EL (cell line): ENCODE measurements around the gene IFFO2.

Source experiments
- DNase-seq: peaks from one replicate; pipeline ENCODE4 v3.0.0-alpha.2; 2016

The IFFO2 gene

GRCh38 chr1:18934205-18935000 lies 22.1 kb downstream of the IFFO2 start:
- DNase-seq = no peak

DNA sequence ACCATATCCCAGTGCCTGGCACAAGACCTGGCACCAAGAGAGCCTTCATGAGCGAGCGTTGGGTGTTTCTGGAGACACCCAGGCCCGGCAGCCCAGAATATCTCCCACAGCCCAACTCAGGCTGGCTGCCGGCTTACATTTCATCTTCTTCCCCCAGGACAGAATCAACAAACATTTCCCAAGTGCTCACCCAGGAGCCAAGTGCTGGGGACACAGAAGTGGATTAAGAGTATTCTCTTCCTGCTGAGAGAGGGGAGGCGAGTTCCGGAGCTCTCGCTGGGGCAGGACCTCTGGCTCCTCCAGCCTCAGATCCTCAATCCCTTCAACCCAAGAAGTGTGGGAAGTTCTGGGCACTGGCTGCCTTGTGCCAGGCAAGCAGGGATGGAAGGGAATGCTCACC lies 23.6 kb downstream of the IFFO2 start:
- DNase-seq = no peak

DNA sequence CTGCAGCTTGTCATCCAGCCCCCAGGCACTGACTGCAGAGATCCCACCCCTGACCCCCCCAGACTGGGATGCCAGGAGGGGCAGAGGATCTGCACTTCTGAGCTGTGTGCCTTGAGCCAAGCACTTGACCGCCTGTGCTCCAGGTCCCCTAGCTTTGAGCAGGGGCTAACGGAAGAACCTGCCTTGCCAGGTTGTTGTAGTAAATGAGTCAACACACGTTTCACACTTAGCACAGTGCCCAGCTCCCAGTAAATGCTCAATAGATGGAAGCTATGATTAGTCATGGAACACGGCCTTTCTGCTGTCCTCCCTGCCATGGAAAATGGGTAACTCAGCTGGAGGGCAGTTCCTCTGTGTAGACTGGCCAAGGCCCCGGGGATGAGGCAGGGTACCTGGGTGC lies 24.1 kb downstream of the IFFO2 start:
- DNase-seq = peak; percentile 29

- no peak for DNase-seq
These were observed 24.7 kb downstream of the IFFO2 start for GRCh38 chr1:18931730-18932129.

DNA sequence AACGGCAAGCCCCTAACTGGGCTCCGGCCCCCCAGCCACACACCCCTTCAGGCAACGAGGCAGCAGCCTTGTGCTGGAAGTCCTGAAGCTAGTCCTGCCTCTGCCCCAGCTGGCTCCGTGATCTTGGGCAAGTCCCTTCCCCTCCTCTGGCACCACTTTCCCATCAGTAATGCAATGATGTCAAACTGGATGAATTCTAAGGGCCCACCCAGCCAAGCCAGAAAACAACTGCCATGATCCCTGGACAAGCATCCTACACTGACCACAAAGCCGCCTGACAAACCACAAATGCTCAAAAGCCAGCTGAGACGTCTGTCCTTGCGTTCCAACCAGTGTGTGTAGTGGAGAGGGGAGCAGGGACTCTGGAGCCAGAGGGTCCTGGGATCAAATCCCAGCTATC lies 26.8 kb downstream of the IFFO2 start:
- peak; percentile 76 for DNase-seq

DNA sequence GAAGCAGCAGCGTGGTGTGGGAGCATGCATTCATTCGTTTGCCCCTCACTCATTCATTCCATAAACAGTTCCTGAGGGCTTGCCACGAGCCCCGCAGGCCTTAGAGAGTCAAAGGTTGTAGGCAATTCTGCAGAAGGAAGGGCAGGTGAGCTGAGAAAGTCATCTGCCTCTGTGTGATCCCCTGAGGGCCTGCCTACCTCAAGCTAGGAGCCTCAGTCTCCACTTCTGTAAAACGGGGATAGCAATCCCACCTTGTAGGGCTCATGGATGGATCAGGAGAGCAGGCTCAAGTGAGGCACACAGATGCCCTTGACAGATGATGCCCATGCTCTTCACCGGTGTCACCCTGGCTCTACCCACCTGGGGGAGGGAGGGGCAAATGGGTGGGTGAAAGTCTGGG lies 27.5 kb downstream of the IFFO2 start:
- no peak for DNase-seq

- no peak for DNase-seq
These were observed 28.1 kb downstream of the IFFO2 start for GRCh38 chr1:18928406-18928805.

GRCh38 chr1:18927654-18928272 lies 28.7 kb downstream of the IFFO2 start:
- DNase-seq = peak; percentile 52

GRCh38 chr1:18927082-18927653 lies 29.3 kb downstream of the IFFO2 start:
- no peak for DNase-seq

- DNase-seq = peak; percentile 98
These were observed 30.0 kb downstream of the IFFO2 start for GRCh38 chr1:18926315-18927081.

- no peak for DNase-seq
These were observed 31.2 kb downstream of the IFFO2 start for GRCh38 chr1:18925279-18925678.

DNA sequence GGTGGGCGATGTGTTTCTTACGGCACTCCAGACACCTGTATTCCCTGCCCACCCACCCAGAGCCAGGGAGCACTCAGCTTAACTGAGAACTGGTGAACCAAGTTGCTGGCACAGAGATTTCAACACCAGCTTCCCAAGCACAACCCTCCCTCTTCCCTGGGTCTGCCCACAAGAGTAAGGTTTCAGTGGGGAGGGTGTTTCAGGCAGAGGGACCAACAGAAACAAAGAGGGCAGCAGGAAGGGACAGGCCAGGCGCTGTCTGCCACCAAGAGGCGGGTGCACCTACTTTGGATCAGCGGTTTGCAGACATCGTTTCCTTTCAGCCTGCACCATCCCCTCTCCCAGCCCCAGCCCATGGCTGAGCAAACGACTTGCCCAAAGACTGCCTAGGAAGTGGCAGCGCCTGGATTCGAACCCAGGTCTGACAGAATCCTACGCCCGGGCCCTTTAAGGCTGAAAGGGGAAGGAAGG lies 32.2 kb downstream of the IFFO2 start:
- no peak for DNase-seq

GRCh38 chr1:18923756-18924211 lies 32.7 kb downstream of the IFFO2 start:
- DNase-seq = peak; percentile 38

- no peak for DNase-seq
These were observed 33.4 kb downstream of the IFFO2 start for GRCh38 chr1:18922848-18923755.

GRCh38 chr1:18922319-18922726 lies 34.2 kb downstream of the IFFO2 start:
- DNase-seq = peak; percentile 87

DNA sequence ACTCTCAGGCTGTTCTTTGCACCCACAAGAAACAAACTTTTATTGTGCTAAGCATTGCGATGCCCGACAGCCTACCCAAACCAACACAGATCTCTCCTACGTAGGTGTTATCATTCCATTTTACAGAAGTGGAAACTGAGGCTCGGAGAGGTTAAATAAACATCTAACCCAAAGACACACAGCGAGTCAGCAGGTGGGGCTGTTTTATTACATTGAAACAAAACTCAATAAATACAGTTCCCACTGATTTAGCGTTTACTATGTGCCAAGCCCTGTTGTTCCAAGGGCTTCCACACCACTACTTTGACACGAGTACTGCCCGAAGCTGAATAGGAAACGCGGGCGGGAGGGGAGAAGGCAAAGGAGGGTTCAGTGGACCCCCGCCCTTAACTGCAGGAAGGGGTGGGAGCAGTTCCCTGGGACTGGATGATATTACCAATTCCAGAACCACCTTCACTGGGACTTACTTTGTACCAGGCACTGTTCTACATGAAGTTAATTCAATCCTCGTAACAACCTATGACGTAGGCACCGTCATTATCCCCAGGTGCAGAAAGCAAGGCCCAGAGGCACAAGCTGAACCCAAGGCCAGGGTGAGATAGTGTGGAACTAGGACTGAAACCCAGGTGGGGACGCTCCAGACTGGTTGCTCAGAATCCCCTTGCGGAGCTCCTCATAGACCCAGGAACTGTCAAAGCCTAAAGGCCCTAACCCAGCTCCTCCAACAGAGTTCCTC lies 34.8 kb downstream of the IFFO2 start:
- DNase-seq = no peak

GRCh38 chr1:18920931-18921330 lies 35.5 kb downstream of the IFFO2 start:
- DNase-seq = no peak

DNA sequence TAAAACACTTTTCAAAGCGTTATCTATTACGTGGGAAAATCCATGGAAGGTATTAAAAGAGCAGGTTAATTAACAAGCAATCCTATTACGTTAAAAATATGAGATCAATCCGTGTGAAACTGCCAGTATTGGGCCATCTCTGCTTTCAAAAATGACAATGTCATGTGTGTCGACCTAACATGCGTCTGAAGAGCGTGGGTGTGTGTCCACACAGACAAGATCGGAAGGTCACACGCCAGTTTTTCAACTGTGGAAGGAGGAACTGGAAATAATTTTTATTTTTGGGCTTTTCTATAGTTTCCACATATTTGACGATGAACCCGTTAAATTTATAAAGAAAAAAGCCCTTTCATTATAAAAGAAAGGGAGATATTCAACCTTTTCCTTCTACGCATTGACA lies 36.5 kb downstream of the IFFO2 start:
- DNase-seq = no peak

GRCh38 chr1:18919197-18919905 lies 37.1 kb downstream of the IFFO2 start:
- DNase-seq = no peak

DNA sequence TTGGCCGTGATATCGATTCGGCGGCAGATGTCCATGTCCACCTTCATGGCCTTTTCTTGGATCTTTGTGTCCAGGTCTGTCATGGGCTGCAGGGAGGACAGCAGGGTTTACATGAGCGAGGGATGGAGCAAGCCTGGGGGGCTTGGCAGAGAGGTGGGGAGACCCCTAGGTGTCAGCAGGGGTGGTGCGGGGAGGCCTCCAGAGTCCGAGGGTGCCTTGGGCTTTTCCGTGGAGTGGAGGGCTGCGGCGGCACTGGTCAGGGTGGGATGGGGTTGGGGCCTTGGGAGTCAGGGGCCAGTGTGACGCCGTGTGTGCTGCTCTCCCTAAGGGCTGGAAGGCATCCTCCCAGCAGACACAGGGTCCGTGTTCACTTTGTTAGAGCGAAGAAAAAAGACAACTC lies 38.1 kb downstream of the IFFO2 start:
- DNase-seq = no peak
